Measurements from ENCODE around the gene SHISA3. TPM values are rescaled to one million over a fixed set of nuclear protein-coding genes. Genes with fewer than 3 reads are reported as not detected.

Gene SHISA3
- total RNA-seq (1 to 10 TPM; 1.5 to 8.8 (median 2.8) TPM), polyA plus RNA-seq (10 to 100 TPM; 14.9 to 19.0 TPM)
- long read RNA-seq, donor 1, partial matches to known transcripts = 2 of 3 reads
- long read RNA-seq, donor 1, other reads (novel, unspliced or antisense) = 0 of 3 reads
- long read RNA-seq, donor 2, transcript SHISA3-201 (2 exons, 1,971 nt) = major isoform, 11 of 14 reads
- long read RNA-seq, donor 2, partial matches to known transcripts = 3 of 14 reads
- long read RNA-seq, donor 2, other reads (novel, unspliced or antisense) = 0 of 14 reads
- long read RNA-seq, donor 3, partial matches to known transcripts = 1 of 5 reads
- long read RNA-seq, donor 3, other reads (novel, unspliced or antisense) = 0 of 5 reads

GRCh38 chr4:42396752-42397634 lies at the start of gene SHISA3:
Gene SHISA3, plus strand, starts transcription at chr4:42397488. Its CDS starts 569 bp downstream, at chr4:42398057.
- H3K4me1 ChIP-seq = peaks cover 0 to 36% (median 28%) of the 10 kb centered on the region in 9 donors
- ATAC-seq (peak; percentile 45 to 70 (median 57)), DNase-seq (peak; percentile 14 to 37)
- H3K27me3 ChIP-seq = peaks cover 0 to 72% (median 41%) of the 10 kb centered on the region in 7 donors
- H3K36me3 ChIP-seq = no peaks in the 10 kb centered on the region
- no peak for TF ChIP-seq CTCF (IDR thresholded peaks at IDR 0.05)
- peak within 1 kb of the TSS; percentile 14 to 80 (median 58) for H3K4me3 ChIP-seq
- intact Hi-C loops (cut with DNase I) = loop anchor here in 1 of 10 donors (10.0 kb wide), 1 partner anchor 108 kb away; no protein-coding TSS in a partner anchor
- no peaks in the 10 kb centered on the region for H3K9me3 ChIP-seq
- peak within 1 kb of the TSS in 6 of 10 donors; percentile 1 to 55 (median 35) for H3K27ac ChIP-seq
- 7 to 8% methylated on average over 59 to 61 of the region's 61 CpGs for WGBS, 2 donors

GRCh38 chr4:42348247-42348646 lies 49.0 kb upstream of the SHISA3 start:
- Histone ChIP-seq H3K36me3 (no peaks in the 10 kb centered on the region), H3K27me3 (peaks cover 0 to 4% (median 0%) of the 10 kb centered on the region in 7 donors), H3K27ac (no peak overlapping the region), H3K9me3 (no peaks in the 10 kb centered on the region), H3K4me3 (no peak overlapping the region), H3K4me1 (peaks cover 0 to 13% (median 5%) of the 10 kb centered on the region in 9 donors)
- WGBS, 2 donors = 52 to 73% methylated on average over 2 of the region's 2 CpGs
- intact Hi-C loops (cut with DNase I) = loop anchor here in 1 of 10 donors (10.0 kb wide), 1 partner anchor 63 kb away; no protein-coding TSS in a partner anchor
- no peak for TF ChIP-seq CTCF (IDR thresholded peaks at IDR 0.05)
- DNase-seq (no peak), ATAC-seq (peak; percentile 44 to 88 (median 70))

GRCh38 chr4:42348692-42349091 lies 48.6 kb upstream of the SHISA3 start:
- ATAC-seq = peak in 7 of 8 donors; percentile 22 to 77 (median 39)
- Histone ChIP-seq H3K4me3 (no peak overlapping the region), H3K36me3 (no peaks in the 10 kb centered on the region), H3K9me3 (no peaks in the 10 kb centered on the region), H3K27me3 (peaks cover 0 to 4% (median 0%) of the 10 kb centered on the region in 7 donors), H3K4me1 (peaks cover 0 to 13% (median 5%) of the 10 kb centered on the region in 9 donors), H3K27ac (no peak overlapping the region)
- intact Hi-C loops (cut with DNase I) = loop anchor here in 1 of 10 donors (10.0 kb wide), 1 partner anchor 64 kb away; no protein-coding TSS in a partner anchor
- DNase-seq = no peak
- no peak for TF ChIP-seq CTCF (IDR thresholded peaks at IDR 0.05)
- WGBS, 2 donors = 68 to 80% methylated on average over 5 of the region's 5 CpGs

GRCh38 chr4:42350611-42351182 lies 46.6 kb upstream of the SHISA3 start:
- no peak overlapping the region for H3K27ac ChIP-seq
- no peak overlapping the region for H3K4me3 ChIP-seq
- ATAC-seq = no peak
- H3K27me3 ChIP-seq = peaks cover 0 to 16% (median 0%) of the 10 kb centered on the region in 7 donors
- H3K4me1 ChIP-seq = peaks cover 0 to 13% (median 5%) of the 10 kb centered on the region in 9 donors
- no peaks in the 10 kb centered on the region for H3K9me3 ChIP-seq
- WGBS, 2 donors = 93 to 95% methylated on average over 4 of the region's 4 CpGs
- intact Hi-C loops (cut with DNase I) = no loop called here
- no peaks in the 10 kb centered on the region for H3K36me3 ChIP-seq
- DNase-seq = no peak
- TF ChIP-seq CTCF (IDR thresholded peaks at IDR 0.05) = no peak

All from heart right ventricle (tissue), 16 donors.